Panc1 (cell line): ENCODE measurements around the gene FAM174C.

Source experiments
- CTCF ChIP-seq: fragments of 450-650 bp; IDR thresholded peaks from 2 replicates; pipeline ENCODE4 v1.5.1; 2017; ENCODE audit warnings: mild to moderate bottlenecking
- POLR2AphosphoS5 ChIP-seq: IDR thresholded peaks from 2 replicates; pipeline ENCODE4 v1.6.1; 2012; ENCODE audit warnings: mild to moderate bottlenecking, low read depth, low read length, moderate library complexity
- TCF7L2 ChIP-seq: IDR thresholded peaks from 2 replicates; pipeline ENCODE4 v1.6.1; 2011; ENCODE audit warnings: mild to moderate bottlenecking, low read depth, low read length, inconsistent platforms

GRCh38 chr19:1250437-1251260 lies 24.7 kb upstream of the FAM174C start:
- TF ChIP-seq POLR2AphosphoS5 (no peak), CTCF (no peak; the same call in 1 of the 2 replicates), TCF7L2 (0 out of 2 replicates have a peak, but pooled peaks have one; percentile 6)
